RCC 7860 (cell line): Measurements from ENCODE around the gene MDK.
A peak's percentile ranks its signal among the peaks of the same experiment; 100 is the strongest.
"Not testable (repeated sequence)": the region's sequence is repeated elsewhere in the genome, so short reads cannot be mapped to it uniquely, and the experiment has no call there.

Experiments
- DNase-seq: peaks from one replicate; pipeline ENCODE4 v3.0.0-alpha.2; 2015; ENCODE audit warnings: low spot score
- FAIRE-seq: peaks from 2 replicates; lab custom pipeline; 2012; peaks lifted over from hg19 to GRCh38; lab: Jason Lieb, UNC

Gene MDK

GRCh38 chr11:46367244-46367915 lies 14.1 kb upstream of the MDK start:
- DNase-seq = peak; percentile 8
- FAIRE-seq = no peak

GRCh38 chr11:46367916-46368267 lies 13.6 kb upstream of the MDK start:
- DNase-seq (no peak), FAIRE-seq (no peak)

GRCh38 chr11:46369458-46370152 lies 11.9 kb upstream of the MDK start:
- DNase-seq = peak; percentile 82

GRCh38 chr11:46370253-46370652 lies 11.2 kb upstream of the MDK start:
- DNase-seq (no peak), FAIRE-seq (no peak)

More at GRCh38 chr11:46369458-46370152, 11.9 kb upstream of the MDK start:
- FAIRE-seq = no peak

GRCh38 chr11:46371262-46371661 lies 10.2 kb upstream of the MDK start:
- not testable (repeated sequence) for FAIRE-seq

GRCh38 chr11:46372086-46372485 lies 9.4 kb upstream of the MDK start:
- DNase-seq (no peak), FAIRE-seq (no peak)

More at GRCh38 chr11:46371262-46371661, 10.2 kb upstream of the MDK start:
- not testable (repeated sequence) for DNase-seq

GRCh38 chr11:46372501-46372900 lies 9.0 kb upstream of the MDK start:
- not testable (repeated sequence) for FAIRE-seq, DNase-seq

GRCh38 chr11:46373787-46374740 lies 7.4 kb upstream of the MDK start:
- FAIRE-seq = no peak

GRCh38 chr11:46374815-46375214 lies 6.7 kb upstream of the MDK start:
- FAIRE-seq (no peak), DNase-seq (no peak)

More at GRCh38 chr11:46373787-46374740, 7.4 kb upstream of the MDK start:
- no peak for DNase-seq

- no peak for DNase-seq
- no peak for FAIRE-seq
These were observed 5.9 kb upstream of the MDK start for GRCh38 chr11:46375392-46376101.

GRCh38 chr11:46376258-46377050 lies 5.0 kb upstream of the MDK start:
- DNase-seq (no peak), FAIRE-seq (no peak)

GRCh38 chr11:46377290-46377689 lies 4.2 kb upstream of the MDK start:
- no peak for FAIRE-seq
- no peak for DNase-seq

- DNase-seq = no peak
- FAIRE-seq = no peak
These were observed 3.6 kb upstream of the MDK start for GRCh38 chr11:46377831-46378230.

- no peak for FAIRE-seq
- no peak for DNase-seq
These were observed 3.2 kb upstream of the MDK start for GRCh38 chr11:46378296-46378695.

- FAIRE-seq = no peak
- DNase-seq = no peak
These were observed 2.5 kb upstream of the MDK start for GRCh38 chr11:46378811-46379481.

- not testable (repeated sequence) for FAIRE-seq, DNase-seq
These were observed 1.8 kb upstream of the MDK start for GRCh38 chr11:46379482-46380293.

GRCh38 chr11:46380340-46381047 lies 975 bp upstream of the MDK start:
- DNase-seq = no peak

More at GRCh38 chr11:46380340-46381047, 975 bp upstream of the MDK start:
- FAIRE-seq = no peak
